WTC11 (cell line): Measurements from ENCODE around the gene ADH1A. TPM values are rescaled to one million over a fixed set of nuclear protein-coding genes. Genes with fewer than 3 reads are reported as not detected.

Experiments used
- ATAC-seq: fragments of 200-7000 bp; cut with Tn5 transposase; 2 replicates; pipeline ENCODE4 v1.10.0; 2021; ENCODE audit warnings: mild to moderate bottlenecking, moderate library complexity
- CTCF ChIA-PET: fragments of 300-600 bp; sonication (Branson Sonifier 250); formaldehyde crosslinking; loops from one replicate; lab custom pipeline; 2021; ENCODE audit warnings: antibody characterized with exemption; lab: Charles Lee
- POLR2A ChIA-PET: fragments of 350-600 bp; sonication (Branson Sonifier 250); formaldehyde crosslinking; loops from one replicate; lab custom pipeline; 2021; ENCODE audit warnings: antibody characterized with exemption; lab: Charles Lee
- DNase-seq: peaks from one replicate; pipeline ENCODE4 v3.0.0; 2021; ENCODE audit warnings: low spot score
- H3K27ac Mint-ChIP-seq: 2 replicates; pipeline ENCODE4 v1.8.0; 2021; ENCODE audit warnings: mixed read lengths
- H3K27me3 Mint-ChIP-seq: 2 replicates; pipeline ENCODE4 v1.8.0; 2021; ENCODE audit warnings: low read depth, mild to moderate bottlenecking, moderate library complexity, mixed read lengths
- H3K36me3 Mint-ChIP-seq: 2 replicates; pipeline ENCODE4 v1.8.0; 2021; ENCODE audit warnings: mixed read lengths
- H3K4me1 Mint-ChIP-seq: 2 replicates; pipeline ENCODE4 v1.8.0; 2022; ENCODE audit warnings: mixed read lengths
- H3K4me3 Mint-ChIP-seq: 2 replicates; pipeline ENCODE4 v1.8.0; 2021; ENCODE audit warnings: mild to moderate bottlenecking, moderate library complexity, mixed read lengths
- H3K9me3 Mint-ChIP-seq: 2 replicates; pipeline ENCODE4 v1.8.0; 2021; ENCODE audit warnings: mixed read lengths
- ATF3 ChIP-seq: sonication (generic); formaldehyde crosslinking; conservative IDR thresholded peaks from 2 replicates; pipeline ENCODE4 v1.8.1; 2022; ENCODE audit warnings: mild to moderate bottlenecking, missing genetic modification reagents
- ATF6 ChIP-seq: sonication (generic); formaldehyde crosslinking; IDR thresholded peaks from 2 replicates; pipeline ENCODE4 v1.8.1; 2023; ENCODE audit warnings: mild to moderate bottlenecking, missing genetic modification reagents
- ETV6 ChIP-seq: sonication (generic); formaldehyde crosslinking; IDR thresholded peaks from 2 replicates; pipeline ENCODE4 v1.8.1; 2022; ENCODE audit warnings: mild to moderate bottlenecking, missing genetic modification reagents
- FOXP1 ChIP-seq: sonication (generic); formaldehyde crosslinking; IDR thresholded peaks from 2 replicates; pipeline ENCODE4 v1.8.0; 2022; ENCODE audit warnings: missing genetic modification reagents, mild to moderate bottlenecking, moderate library complexity, borderline replicate concordance
- KAT7 ChIP-seq: sonication (generic); formaldehyde crosslinking; IDR thresholded peaks from 2 replicates; pipeline ENCODE4 v1.8.1; 2023; ENCODE audit warnings: missing genetic modification reagents, mild to moderate bottlenecking, borderline replicate concordance
- MYBL2 ChIP-seq: sonication (generic); formaldehyde crosslinking; IDR thresholded peaks from 2 replicates; pipeline ENCODE4 v1.8.1; 2023; ENCODE audit warnings: mild to moderate bottlenecking, moderate library complexity, missing genetic modification reagents
- NR3C1 ChIP-seq: sonication (generic); formaldehyde crosslinking; conservative IDR thresholded peaks from 2 replicates; pipeline ENCODE4 v1.8.1; 2023; ENCODE audit warnings: low read depth, mild to moderate bottlenecking, missing genetic modification reagents
- USF2 ChIP-seq: sonication (generic); formaldehyde crosslinking; IDR thresholded peaks from 2 replicates; pipeline ENCODE4 v1.8.1; 2023; ENCODE audit warnings: mild to moderate bottlenecking, missing genetic modification reagents, moderate library complexity
- ZNF281 ChIP-seq: sonication (generic); formaldehyde crosslinking; IDR thresholded peaks from 2 replicates; pipeline ENCODE4 v1.8.0; 2023; ENCODE audit warnings: mild to moderate bottlenecking, missing genetic modification reagents
- ZNF512 ChIP-seq: sonication (generic); formaldehyde crosslinking; IDR thresholded peaks from 2 replicates; pipeline ENCODE4 v1.8.1; 2022; ENCODE audit warnings: missing genetic modification reagents, borderline replicate concordance
- ZNF671 ChIP-seq: fragments of 250-450 bp; sonication (Bioruptor Pico); IDR thresholded peaks from 2 replicates; pipeline ENCODE4 v1.8.0; 2021; ENCODE audit warnings: mild to moderate bottlenecking
- total RNA-seq: library from RNA; stranded (reverse); gene quantifications from 3 replicates; pipeline ENCODE4 v1.2.3, GENCODE V29; 2021
- TF ChIP-seq, protein P1 (sequence below): sonication (generic); formaldehyde crosslinking; IDR thresholded peaks from 2 replicates; pipeline ENCODE4 v1.8.1; 2022; ENCODE audit warnings: low read depth, mild to moderate bottlenecking, moderate library complexity, missing genetic modification reagents, borderline replicate concordance
- TF ChIP-seq, protein P2 (sequence below): fragments of 250-450 bp; sonication (Bioruptor Pico); IDR thresholded peaks from 2 replicates; pipeline ENCODE4 v1.9.0; 2021; ENCODE audit warnings: moderate library complexity, mild to moderate bottlenecking, inconsistent platforms, borderline replicate concordance
- TF ChIP-seq, protein P3 (sequence below): sonication (generic); formaldehyde crosslinking; IDR thresholded peaks from 2 replicates; pipeline ENCODE4 v1.8.0; 2022; ENCODE audit warnings: mild to moderate bottlenecking, missing genetic modification reagents
- TF ChIP-seq, protein P4 (sequence below): sonication (generic); formaldehyde crosslinking; IDR thresholded peaks from 2 replicates; pipeline ENCODE4 v1.8.0; 2022; ENCODE audit warnings: missing genetic modification reagents
- TF ChIP-seq, protein P5 (sequence below): fragments of 250-450 bp; sonication (Bioruptor Pico); conservative IDR thresholded peaks from 2 replicates; pipeline ENCODE4 v1.9.0; 2021; ENCODE audit warnings: mild to moderate bottlenecking
- TF ChIP-seq, protein P6 (sequence below): fragments of 200-600 bp; IDR thresholded peaks from 2 replicates; pipeline ENCODE4 v1.8.0; 2022; ENCODE audit warnings: antibody characterized with exemption

The ADH1A gene
- total RNA-seq, 1 experiment from 2014 or later, result not detected

- no peak for TF ChIP-seq ZNF281 (CRISPR knock-in tag)
- TF ChIP-seq NR3C1 (CRISPR knock-in tag), result no peak
- TF ChIP-seq, protein P1, sequence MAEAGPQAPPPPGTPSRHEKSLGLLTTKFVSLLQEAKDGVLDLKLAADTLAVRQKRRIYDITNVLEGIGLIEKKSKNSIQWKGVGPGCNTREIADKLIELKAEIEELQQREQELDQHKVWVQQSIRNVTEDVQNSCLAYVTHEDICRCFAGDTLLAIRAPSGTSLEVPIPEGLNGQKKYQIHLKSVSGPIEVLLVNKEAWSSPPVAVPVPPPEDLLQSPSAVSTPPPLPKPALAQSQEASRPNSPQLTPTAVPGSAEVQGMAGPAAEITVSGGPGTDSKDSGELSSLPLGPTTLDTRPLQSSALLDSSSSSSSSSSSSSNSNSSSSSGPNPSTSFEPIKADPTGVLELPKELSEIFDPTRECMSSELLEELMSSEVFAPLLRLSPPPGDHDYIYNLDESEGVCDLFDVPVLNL, result no peak
- TF ChIP-seq, protein P2, sequence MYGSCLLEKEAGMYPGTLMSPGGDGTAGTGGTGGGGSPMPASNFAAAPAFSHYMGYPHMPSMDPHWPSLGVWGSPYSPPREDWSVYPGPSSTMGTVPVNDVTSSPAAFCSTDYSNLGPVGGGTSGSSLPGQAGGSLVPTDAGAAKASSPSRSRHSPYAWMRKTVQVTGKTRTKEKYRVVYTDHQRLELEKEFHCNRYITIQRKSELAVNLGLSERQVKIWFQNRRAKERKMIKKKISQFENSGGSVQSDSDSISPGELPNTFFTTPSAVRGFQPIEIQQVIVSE (CRISPR knock-in tag), result no peak
- TF ChIP-seq, protein P3, sequence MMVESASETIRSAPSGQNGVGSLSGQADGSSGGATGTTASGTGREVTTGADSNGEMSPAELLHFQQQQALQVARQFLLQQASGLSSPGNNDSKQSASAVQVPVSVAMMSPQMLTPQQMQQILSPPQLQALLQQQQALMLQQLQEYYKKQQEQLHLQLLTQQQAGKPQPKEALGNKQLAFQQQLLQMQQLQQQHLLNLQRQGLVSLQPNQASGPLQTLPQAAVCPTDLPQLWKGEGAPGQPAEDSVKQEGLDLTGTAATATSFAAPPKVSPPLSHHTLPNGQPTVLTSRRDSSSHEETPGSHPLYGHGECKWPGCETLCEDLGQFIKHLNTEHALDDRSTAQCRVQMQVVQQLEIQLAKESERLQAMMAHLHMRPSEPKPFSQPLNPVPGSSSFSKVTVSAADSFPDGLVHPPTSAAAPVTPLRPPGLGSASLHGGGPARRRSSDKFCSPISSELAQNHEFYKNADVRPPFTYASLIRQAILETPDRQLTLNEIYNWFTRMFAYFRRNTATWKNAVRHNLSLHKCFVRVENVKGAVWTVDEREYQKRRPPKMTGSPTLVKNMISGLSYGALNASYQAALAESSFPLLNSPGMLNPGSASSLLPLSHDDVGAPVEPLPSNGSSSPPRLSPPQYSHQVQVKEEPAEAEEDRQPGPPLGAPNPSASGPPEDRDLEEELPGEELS (CRISPR knock-in tag), result no peak
- TF ChIP-seq, protein P4, sequence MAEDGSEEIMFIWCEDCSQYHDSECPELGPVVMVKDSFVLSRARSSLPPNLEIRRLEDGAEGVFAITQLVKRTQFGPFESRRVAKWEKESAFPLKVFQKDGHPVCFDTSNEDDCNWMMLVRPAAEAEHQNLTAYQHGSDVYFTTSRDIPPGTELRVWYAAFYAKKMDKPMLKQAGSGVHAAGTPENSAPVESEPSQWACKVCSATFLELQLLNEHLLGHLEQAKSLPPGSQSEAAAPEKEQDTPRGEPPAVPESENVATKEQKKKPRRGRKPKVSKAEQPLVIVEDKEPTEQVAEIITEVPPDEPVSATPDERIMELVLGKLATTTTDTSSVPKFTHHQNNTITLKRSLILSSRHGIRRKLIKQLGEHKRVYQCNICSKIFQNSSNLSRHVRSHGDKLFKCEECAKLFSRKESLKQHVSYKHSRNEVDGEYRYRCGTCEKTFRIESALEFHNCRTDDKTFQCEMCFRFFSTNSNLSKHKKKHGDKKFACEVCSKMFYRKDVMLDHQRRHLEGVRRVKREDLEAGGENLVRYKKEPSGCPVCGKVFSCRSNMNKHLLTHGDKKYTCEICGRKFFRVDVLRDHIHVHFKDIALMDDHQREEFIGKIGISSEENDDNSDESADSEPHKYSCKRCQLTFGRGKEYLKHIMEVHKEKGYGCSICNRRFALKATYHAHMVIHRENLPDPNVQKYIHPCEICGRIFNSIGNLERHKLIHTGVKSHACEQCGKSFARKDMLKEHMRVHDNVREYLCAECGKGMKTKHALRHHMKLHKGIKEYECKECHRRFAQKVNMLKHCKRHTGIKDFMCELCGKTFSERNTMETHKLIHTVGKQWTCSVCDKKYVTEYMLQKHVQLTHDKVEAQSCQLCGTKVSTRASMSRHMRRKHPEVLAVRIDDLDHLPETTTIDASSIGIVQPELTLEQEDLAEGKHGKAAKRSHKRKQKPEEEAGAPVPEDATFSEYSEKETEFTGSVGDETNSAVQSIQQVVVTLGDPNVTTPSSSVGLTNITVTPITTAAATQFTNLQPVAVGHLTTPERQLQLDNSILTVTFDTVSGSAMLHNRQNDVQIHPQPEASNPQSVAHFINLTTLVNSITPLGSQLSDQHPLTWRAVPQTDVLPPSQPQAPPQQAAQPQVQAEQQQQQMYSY, result no peak
- TF ChIP-seq FOXP1 (CRISPR knock-in tag), result no peak
- no peak for TF ChIP-seq ATF3
- TF ChIP-seq ZNF512, result no peak
- TF ChIP-seq KAT7 (CRISPR knock-in tag), result no peak
- TF ChIP-seq ZNF671 (CRISPR knock-in tag), result no peak
- TF ChIP-seq, protein P5, sequence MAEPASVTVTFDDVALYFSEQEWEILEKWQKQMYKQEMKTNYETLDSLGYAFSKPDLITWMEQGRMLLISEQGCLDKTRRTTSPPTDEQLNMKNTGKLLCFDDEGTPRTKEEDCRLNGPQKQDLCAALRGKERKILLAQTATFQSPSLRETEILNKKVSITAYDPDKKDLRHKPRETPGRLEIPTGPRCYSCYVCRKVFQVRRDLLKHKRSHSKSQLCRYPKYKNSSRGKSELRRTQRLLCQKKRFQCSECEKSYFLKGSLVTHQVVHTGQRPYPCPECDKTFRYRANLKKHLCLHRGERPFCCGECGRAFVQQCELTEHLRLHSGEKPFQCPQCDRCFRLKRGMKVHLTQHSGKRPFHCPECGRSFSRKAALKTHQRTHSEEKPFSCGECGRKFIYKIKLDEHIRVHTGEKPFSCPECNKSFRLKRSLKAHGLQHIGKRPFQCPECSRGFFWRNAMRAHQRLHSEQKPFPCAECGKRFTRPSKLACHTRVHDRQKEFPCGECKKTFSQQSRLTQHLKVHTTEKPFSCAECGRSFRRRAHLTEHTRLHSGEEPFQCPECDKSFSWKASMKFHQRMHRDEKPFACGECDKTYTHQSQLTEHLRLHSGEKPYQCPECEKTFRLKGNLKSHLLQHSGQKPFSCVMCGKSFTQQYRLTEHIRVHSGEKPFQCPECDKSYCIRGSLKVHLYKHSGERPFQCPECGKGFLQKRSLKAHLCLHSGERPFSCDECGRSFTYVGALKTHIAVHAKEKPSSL (CRISPR knock-in tag), result no peak
- TF ChIP-seq ATF6, result no peak
- no peak for TF ChIP-seq USF2 (CRISPR knock-in tag)
- no peak for TF ChIP-seq ETV6 (CRISPR knock-in tag)
- TF ChIP-seq, protein P6, sequence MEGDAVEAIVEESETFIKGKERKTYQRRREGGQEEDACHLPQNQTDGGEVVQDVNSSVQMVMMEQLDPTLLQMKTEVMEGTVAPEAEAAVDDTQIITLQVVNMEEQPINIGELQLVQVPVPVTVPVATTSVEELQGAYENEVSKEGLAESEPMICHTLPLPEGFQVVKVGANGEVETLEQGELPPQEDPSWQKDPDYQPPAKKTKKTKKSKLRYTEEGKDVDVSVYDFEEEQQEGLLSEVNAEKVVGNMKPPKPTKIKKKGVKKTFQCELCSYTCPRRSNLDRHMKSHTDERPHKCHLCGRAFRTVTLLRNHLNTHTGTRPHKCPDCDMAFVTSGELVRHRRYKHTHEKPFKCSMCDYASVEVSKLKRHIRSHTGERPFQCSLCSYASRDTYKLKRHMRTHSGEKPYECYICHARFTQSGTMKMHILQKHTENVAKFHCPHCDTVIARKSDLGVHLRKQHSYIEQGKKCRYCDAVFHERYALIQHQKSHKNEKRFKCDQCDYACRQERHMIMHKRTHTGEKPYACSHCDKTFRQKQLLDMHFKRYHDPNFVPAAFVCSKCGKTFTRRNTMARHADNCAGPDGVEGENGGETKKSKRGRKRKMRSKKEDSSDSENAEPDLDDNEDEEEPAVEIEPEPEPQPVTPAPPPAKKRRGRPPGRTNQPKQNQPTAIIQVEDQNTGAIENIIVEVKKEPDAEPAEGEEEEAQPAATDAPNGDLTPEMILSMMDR, result no peak
- no peak for TF ChIP-seq MYBL2
- no peak for DNase-seq
- Mint-ChIP-seq H3K9me3 (no peaks in the 10 kb centered on the region), H3K27me3 (no peaks in the 10 kb centered on the region), H3K4me1 (no peaks in the 10 kb centered on the region), H3K36me3 (no peaks in the 10 kb centered on the region), H3K27ac (no peak overlapping the region), H3K4me3 (no peak overlapping the region)
- POLR2A ChIA-PET, result no interaction called here
- CTCF ChIA-PET, result no interaction called here
- no peak for ATAC-seq
Measured at GRCh38 chr4:99339172-99339571, 48.4 kb upstream of the ADH1A start.
